Measurements from ENCODE around the gene KIF7. TPM values are rescaled to one million over a fixed set of nuclear protein-coding genes. Genes with fewer than 3 reads are reported as not detected.

Gene KIF7
- total and polyA plus RNA-seq, 2 donors (not counting 3 experiments of a cell fraction or from before 2014, with no cell fraction given), result 4.2 to 11.3 TPM

DNA sequence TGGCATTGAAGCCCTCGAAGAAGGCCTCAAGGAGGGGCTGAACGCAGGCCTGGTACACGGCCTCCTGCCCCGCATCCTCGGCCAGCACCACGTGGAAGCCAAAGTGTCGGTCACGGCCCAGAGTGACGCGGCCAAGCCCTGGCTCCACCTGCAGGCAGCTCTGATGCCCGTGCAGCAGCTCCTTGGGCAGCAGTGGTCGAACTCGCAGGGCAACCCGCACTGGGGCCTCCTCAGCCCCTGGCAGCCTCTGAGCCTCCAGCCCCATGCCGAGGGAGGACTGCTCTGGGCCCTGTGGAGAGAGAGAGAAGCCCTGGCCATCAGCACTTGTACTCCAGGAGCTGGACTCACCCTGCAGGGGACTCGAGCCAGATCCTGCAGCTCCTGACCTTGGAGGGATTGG lies 2.6 kb downstream of the KIF7 start:
- Histone ChIP-seq H3K9me3 (replicated peaks; ENCODE audit: control insufficient read depth, insufficient read depth, low read length) (no peaks in the 10 kb centered on the region), H3K9me1 (replicated peaks; ENCODE audit: control insufficient read depth, extremely low read depth, insufficient read depth, low read length) (no peaks in the 10 kb centered on the region), H3K79me2 (ENCODE audit: control insufficient read depth, insufficient read depth, low read length) (peaks cover 5% of the 10 kb centered on the region), H3K4me1 (ENCODE audit: control insufficient read depth, extremely low read depth, insufficient read depth, low read length) (peaks cover 7% of the 10 kb centered on the region), H3K4me3 (replicated peaks in 1 of 3; ENCODE audit: insufficient read depth in 1 of 3, low read depth in 1 of 3, low read length in 3 of 3) (no peak overlapping the region), H3K36me3 (ENCODE audit: control insufficient read depth in 2 of 2, extremely low read depth in 1 of 2, insufficient read depth in 2 of 2, low read length in 2 of 2) (peaks cover 0 to 2% of the 10 kb centered on the region in 2 experiments), H3K4me2 (ENCODE audit: insufficient read depth, low read length) (no peak overlapping the region), H2AFZ (ENCODE audit: low read depth, low read length) (no peak overlapping the region), H4K20me1 (replicated peaks; ENCODE audit: control insufficient read depth, extremely low read depth, insufficient read depth, low read length) (no peaks in the 10 kb centered on the region), H3K27ac (ENCODE audit: insufficient read depth, low read depth, low read length) (no peak overlapping the region), H3K9ac (replicated peaks; ENCODE audit: extremely low read depth, insufficient read depth, low read length) (no peak overlapping the region), H3K27me3 (ENCODE audit: control insufficient read depth in 2 of 2, insufficient read depth in 2 of 2, low read length in 2 of 2) (no peaks in the 10 kb centered on the region)
- ChIA-PET CTCF (interaction anchor here (0.6 to 1.1 kb wide), 2 partner anchors 20 to 23 kb away, joined by 3 to 5 read pairs; no protein-coding TSS in a partner anchor), POLR2A (no interaction called here)
- DNase-seq (ENCODE audit: low read depth, low spot score) (no peak), FAIRE-seq (no peak)
- TF ChIP-seq, protein P1, sequence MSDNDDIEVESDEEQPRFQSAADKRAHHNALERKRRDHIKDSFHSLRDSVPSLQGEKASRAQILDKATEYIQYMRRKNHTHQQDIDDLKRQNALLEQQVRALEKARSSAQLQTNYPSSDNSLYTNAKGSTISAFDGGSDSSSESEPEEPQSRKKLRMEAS (IDR thresholded peaks at IDR 0.05; ENCODE audit: insufficient read depth, insufficient read length), result no peak
- TF ChIP-seq FOS (IDR thresholded peaks at IDR 0.05; ENCODE audit: borderline replicate concordance, insufficient read depth, low read length) (no peak), MYC (IDR thresholded peaks at IDR 0.05; ENCODE audit: low read depth, low read length) (no peak), POLR2AphosphoS5 (IDR thresholded peaks at IDR 0.05; ENCODE audit: insufficient read depth, low read depth, low read length) (no peak), GATA2 (IDR thresholded peaks at IDR 0.05; ENCODE audit: insufficient read depth, insufficient read length, low read depth, low read length) (no peak), EZH2 (IDR thresholded peaks at IDR 0.05; ENCODE audit: borderline replicate concordance, low read depth, low read length, severe bottlenecking) (no peak)
- dilution Hi-C loops (cut with MboI; ENCODE audit: extremely low pct_ligation_motif_present, low sequenced_read_pairs), result no loop called here
- BruUV-seq (replicated peaks), result no TSS peak
- intact Hi-C loops (cut with micrococcal nuclease), result no loop called here

DNA sequence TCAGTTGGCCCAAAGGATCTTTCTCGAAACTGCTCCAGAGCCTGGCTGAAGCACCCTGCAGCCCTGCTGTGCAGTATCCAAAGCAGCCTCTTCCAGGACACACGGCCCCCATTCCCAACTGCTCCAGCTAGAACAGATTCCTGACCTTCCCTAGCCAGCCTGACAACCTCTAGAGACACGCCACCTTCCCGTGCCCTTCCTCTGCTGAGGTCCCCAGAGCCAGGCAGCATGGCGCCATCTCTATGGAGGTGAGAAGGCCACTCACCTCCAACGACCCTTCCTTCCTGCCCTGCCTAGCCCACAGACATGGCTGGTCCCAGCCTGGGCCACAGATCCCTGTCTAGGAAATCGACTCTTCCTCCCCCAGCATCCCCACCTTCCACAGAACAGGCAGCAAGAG lies 3.1 kb downstream of the KIF7 start:
- dilution Hi-C loops (cut with MboI; ENCODE audit: extremely low pct_ligation_motif_present, low sequenced_read_pairs), result no loop called here
- H3K27me3 ChIP-seq (ENCODE audit: control insufficient read depth in 2 of 2, insufficient read depth in 2 of 2, low read length in 2 of 2), result no peaks in the 10 kb centered on the region
- FAIRE-seq (no peak), DNase-seq (ENCODE audit: low read depth, low spot score) (no peak)
- BruUV-seq (replicated peaks), result no TSS peak
- H4K20me1 ChIP-seq (replicated peaks; ENCODE audit: control insufficient read depth, extremely low read depth, insufficient read depth, low read length), result no peaks in the 10 kb centered on the region
- H3K27ac ChIP-seq (ENCODE audit: insufficient read depth, low read depth, low read length), result no peak overlapping the region
- intact Hi-C loops (cut with micrococcal nuclease), result no loop called here
- H3K9ac ChIP-seq (replicated peaks; ENCODE audit: extremely low read depth, insufficient read depth, low read length), result no peak overlapping the region
- H3K4me1 ChIP-seq (ENCODE audit: control insufficient read depth, extremely low read depth, insufficient read depth, low read length), result peaks cover 7% of the 10 kb centered on the region
- H2AFZ ChIP-seq (ENCODE audit: low read depth, low read length), result no peak overlapping the region
- H3K9me3 ChIP-seq (replicated peaks; ENCODE audit: control insufficient read depth, insufficient read depth, low read length), result no peaks in the 10 kb centered on the region
- H3K79me2 ChIP-seq (ENCODE audit: control insufficient read depth, insufficient read depth, low read length), result peaks cover 5% of the 10 kb centered on the region
- no peak overlapping the region for H3K4me2 ChIP-seq (ENCODE audit: insufficient read depth, low read length)
- no peaks in the 10 kb centered on the region for H3K9me1 ChIP-seq (replicated peaks; ENCODE audit: control insufficient read depth, extremely low read depth, insufficient read depth, low read length)
- H3K36me3 ChIP-seq (ENCODE audit: control insufficient read depth in 2 of 2, extremely low read depth in 1 of 2, insufficient read depth in 2 of 2, low read length in 2 of 2), result peaks cover 0 to 2% of the 10 kb centered on the region in 2 experiments
- ChIA-PET CTCF (no interaction called here), POLR2A (no interaction called here)
- no peak for TF ChIP-seq FOS (IDR thresholded peaks at IDR 0.05; ENCODE audit: borderline replicate concordance, insufficient read depth, low read length)
- TF ChIP-seq MYC (IDR thresholded peaks at IDR 0.05; ENCODE audit: low read depth, low read length), result no peak
- no peak for TF ChIP-seq POLR2AphosphoS5 (IDR thresholded peaks at IDR 0.05; ENCODE audit: insufficient read depth, low read depth, low read length)
- TF ChIP-seq, protein P1 (IDR thresholded peaks at IDR 0.05; ENCODE audit: insufficient read depth, insufficient read length), result no peak
- no peak for TF ChIP-seq POLR2A (IDR thresholded peaks at IDR 0.05; ENCODE audit: low read depth, low read length)
- no peak for TF ChIP-seq JUN (IDR thresholded peaks at IDR 0.05; ENCODE audit: borderline replicate concordance, insufficient read depth, insufficient read length, low read depth)
- TF ChIP-seq, protein P2, sequence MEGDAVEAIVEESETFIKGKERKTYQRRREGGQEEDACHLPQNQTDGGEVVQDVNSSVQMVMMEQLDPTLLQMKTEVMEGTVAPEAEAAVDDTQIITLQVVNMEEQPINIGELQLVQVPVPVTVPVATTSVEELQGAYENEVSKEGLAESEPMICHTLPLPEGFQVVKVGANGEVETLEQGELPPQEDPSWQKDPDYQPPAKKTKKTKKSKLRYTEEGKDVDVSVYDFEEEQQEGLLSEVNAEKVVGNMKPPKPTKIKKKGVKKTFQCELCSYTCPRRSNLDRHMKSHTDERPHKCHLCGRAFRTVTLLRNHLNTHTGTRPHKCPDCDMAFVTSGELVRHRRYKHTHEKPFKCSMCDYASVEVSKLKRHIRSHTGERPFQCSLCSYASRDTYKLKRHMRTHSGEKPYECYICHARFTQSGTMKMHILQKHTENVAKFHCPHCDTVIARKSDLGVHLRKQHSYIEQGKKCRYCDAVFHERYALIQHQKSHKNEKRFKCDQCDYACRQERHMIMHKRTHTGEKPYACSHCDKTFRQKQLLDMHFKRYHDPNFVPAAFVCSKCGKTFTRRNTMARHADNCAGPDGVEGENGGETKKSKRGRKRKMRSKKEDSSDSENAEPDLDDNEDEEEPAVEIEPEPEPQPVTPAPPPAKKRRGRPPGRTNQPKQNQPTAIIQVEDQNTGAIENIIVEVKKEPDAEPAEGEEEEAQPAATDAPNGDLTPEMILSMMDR (IDR thresholded peaks at IDR 0.05; ENCODE audit: extremely low read depth in 1 of 2, insufficient read depth in 1 of 2, low read depth in 1 of 2, low read length in 2 of 2), result no peak
- TF ChIP-seq GATA2 (IDR thresholded peaks at IDR 0.05; ENCODE audit: insufficient read depth, insufficient read length, low read depth, low read length), result no peak
- TF ChIP-seq EZH2 (IDR thresholded peaks at IDR 0.05; ENCODE audit: borderline replicate concordance, low read depth, low read length, severe bottlenecking), result no peak
- H3K4me3 ChIP-seq (replicated peaks in 1 of 3; ENCODE audit: insufficient read depth in 1 of 3, low read depth in 1 of 3, low read length in 3 of 3), result no peak overlapping the region

Data from endothelial cell of umbilical vein (primary cell).